GM13977 (cell line): ENCODE results near the gene ATXN2.

Experiments used
- DNase-seq: peaks from one replicate; pipeline ENCODE4 v3.0.0; 2012; ENCODE audit warnings: low spot score
- in situ Hi-C: fragments of 300-500 bp; cut with MboI; formaldehyde crosslinking; loops from one replicate; pipeline ENCODE4 v1.12.0; 2022; ENCODE audit warnings: low sequenced_read_pairs, low pct_unique_long_range_greater_than_20kb, mixed read lengths, inconsistent platforms; ENCODE audit not compliant: unreplicated experiment
- TF ChIP-seq, protein P1 (sequence below): IDR thresholded peaks from 2 replicates; pipeline ENCODE4 v1.5.1; 2012; ENCODE audit warnings: mild to moderate bottlenecking, control low read depth; ENCODE audit not compliant: insufficient read depth; ENCODE audit errors: extremely low read depth, missing control alignments

Gene ATXN2

DNA sequence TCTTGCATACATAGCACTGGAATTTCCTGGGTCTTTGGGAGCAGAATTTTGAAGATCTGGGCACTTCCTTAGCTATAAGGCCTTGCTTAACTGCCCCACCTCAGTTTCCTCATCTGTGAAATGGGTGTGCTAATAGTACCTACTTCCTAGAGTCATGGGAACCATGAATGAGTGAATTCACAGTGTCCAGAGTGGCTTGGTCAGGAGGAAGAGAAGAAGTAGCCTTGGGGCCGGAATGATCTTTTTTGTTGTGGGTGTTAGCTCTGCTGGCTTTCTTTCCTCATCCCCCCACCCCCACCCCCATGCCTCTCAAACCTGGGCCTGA is 191.0 kb downstream of the ATXN2 start:
- TF ChIP-seq, protein P1, sequence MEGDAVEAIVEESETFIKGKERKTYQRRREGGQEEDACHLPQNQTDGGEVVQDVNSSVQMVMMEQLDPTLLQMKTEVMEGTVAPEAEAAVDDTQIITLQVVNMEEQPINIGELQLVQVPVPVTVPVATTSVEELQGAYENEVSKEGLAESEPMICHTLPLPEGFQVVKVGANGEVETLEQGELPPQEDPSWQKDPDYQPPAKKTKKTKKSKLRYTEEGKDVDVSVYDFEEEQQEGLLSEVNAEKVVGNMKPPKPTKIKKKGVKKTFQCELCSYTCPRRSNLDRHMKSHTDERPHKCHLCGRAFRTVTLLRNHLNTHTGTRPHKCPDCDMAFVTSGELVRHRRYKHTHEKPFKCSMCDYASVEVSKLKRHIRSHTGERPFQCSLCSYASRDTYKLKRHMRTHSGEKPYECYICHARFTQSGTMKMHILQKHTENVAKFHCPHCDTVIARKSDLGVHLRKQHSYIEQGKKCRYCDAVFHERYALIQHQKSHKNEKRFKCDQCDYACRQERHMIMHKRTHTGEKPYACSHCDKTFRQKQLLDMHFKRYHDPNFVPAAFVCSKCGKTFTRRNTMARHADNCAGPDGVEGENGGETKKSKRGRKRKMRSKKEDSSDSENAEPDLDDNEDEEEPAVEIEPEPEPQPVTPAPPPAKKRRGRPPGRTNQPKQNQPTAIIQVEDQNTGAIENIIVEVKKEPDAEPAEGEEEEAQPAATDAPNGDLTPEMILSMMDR: no peak
- DNase-seq: no peak
- in situ Hi-C loops: no loop called here

DNA sequence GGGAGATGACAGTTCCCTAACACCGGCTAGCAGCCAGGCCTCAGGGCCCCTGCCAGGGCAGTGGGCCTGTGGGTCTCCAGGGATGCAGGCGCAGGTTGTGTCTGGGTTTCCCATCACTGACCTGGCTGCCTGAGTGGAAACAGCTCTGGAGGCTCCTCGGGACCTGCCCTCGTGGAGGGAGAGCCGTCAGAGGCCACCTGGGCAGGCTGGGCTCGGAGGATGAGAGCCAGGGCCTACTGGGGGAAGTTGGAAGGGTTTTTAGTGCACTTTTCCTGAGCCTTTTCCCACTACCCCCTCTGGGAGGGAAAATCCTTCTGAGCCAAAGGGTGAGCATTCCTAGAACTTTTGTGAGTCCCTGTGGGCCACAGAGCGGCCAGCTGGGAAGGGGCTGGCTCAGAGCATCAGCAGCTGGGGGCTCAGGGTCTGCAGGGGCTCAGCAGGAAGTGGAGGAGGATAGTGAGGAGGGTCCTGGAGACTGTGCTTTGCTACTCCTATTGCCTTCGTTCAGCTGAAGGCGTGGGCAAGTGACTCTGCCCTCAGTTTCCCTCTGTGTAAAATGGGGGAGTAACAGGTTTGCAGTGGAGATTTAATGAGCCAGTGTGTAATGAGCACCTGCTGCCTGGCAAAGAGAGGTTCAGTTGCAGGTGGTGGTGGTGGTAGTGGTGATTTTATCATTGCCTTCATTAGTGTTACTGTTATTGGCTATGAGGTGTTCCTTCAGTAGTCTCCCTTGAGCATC is 191.6 kb downstream of the ATXN2 start:
- TF ChIP-seq, protein P1: no peak
- no peak for DNase-seq
- in situ Hi-C loops: no loop called here

DNA sequence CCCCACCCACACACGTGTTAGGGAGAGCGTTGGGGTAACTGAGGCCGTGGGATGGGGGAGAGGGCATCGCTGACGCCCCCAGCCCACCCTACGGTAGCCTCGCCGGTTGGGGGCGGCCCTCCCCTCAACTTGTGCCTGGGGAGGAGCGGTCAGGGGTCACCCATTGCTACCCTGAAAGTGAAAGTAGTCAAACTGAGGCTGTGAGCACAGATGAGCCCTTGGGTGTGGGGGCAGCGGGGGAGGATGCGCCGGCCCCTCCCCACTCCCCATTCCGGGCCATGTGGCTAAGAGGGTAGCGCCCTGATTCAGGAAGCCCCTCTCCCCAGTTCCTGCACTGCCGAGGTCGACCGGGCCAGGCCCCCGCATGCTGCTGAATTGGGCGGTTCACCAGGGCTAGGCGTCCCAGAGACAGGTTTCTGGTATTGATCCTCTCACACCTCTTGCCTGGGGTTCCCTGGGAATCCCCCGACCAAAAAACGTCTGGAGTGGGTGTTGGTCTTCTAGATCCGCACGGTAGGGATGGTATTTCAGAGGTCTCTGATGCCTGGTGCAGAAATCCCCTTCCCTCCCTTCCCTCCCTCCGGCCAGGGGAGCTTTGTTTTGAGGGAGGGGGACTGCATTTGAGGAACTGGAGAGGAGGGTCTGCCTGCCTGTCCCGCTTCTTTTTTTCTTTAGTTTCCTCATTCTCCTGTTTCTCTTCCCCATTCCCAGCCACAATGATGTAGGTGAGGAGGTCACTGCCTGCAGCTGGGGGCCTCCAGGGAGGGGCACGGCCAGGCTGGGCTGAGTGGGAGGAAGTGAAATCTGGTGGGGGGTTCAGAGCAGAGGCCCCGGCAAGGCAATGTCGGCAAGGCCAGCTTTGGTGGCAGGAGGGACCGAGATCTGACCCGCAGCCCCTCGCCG is 192.4 kb downstream of the ATXN2 start:
- DNase-seq: peak; percentile 68
- in situ Hi-C loops: no loop called here
- TF ChIP-seq, protein P1: no peak

DNA sequence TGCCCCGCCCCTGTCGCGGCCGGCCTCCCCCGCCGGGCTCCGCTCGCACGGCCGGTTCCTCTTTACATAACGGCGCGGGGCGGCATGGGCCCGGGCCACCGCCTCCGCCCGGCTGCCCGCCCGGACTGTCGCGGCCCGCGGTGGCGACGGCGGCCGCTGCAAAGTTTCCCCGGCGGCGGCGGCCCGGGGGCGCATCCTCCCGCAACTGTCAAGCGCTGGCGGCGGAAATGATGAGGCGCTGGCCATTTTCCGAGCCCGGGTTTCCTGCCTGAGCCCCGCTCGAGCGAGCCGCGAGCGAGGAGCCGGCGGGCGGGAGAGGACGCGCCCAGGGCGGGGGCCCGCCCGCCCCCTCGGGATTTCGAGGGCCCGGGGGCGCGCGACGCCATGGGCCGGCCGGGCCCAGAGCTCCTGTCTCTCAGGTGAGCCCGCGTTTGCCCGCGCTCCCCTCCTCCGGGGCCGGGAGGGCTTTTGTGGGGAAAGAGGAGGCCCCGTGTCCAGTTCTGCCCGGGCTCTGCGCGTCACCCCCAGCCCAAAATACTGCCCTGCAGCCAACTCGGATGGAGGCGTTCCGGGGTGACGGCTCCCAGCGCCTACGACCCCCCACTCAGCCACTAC is 193.1 kb downstream of the ATXN2 start, which contains the start of gene SH2B3:
Gene SH2B3 (plus strand): TSS at position 65 of the 615 bp plus-strand sequence. CDS start 12,223 bp downstream, outside the sequence.
- in situ Hi-C loops: no loop called here
- TF ChIP-seq, protein P1: no peak
- no peak for DNase-seq

DNA sequence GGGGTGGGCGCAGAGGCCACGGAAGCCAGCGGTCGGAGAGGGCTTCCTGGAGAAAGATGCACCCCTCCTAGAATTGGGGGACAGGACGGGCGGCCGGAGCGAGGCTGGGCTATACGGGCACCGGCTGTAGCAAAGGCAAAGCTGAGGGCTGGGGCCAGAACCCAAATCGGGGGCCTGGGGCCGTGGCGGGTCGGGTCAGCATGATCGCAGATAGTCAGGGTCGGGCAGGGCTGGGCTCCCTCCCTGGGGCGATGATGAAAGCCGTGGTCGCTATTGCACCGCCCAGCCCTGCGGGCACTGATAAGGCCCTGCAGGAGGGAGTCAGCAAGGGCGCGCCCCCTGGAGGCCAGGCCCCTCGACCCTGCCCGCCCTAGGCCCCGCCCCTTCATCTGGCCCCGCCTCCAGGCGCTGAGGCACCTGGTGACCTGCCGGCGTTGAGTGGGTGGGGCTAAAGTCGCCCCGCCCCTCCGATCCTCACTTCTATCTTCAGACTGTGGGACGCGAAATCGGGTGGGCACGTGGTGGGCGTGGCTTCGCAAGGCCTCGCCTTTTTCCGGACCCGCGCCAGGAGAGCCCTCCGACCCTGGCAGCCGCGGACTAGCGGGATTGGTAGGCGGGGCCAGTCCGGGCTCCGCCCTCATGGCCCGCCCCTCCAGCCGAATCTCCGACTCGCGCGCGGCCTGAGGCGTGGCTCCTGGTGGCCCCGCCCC is 193.8 kb downstream of the ATXN2 start:
- in situ Hi-C loops: no loop called here
- TF ChIP-seq, protein P1: peak; percentile 61
- peak; percentile 98 for DNase-seq
